Left ventricle myocardium superior (tissue), 1 donor: ENCODE results near the gene PRKG1. TPM values are rescaled to one million over a fixed set of nuclear protein-coding genes. Genes with fewer than 3 reads are reported as not detected.
A peak's percentile ranks its signal among the peaks of the same experiment; 100 is the strongest.
"Not testable (repeated sequence)": the region's sequence is repeated elsewhere in the genome, so short reads cannot be mapped to it uniquely, and the experiment has no call there.

Experiments
- ATAC-seq: fragments of 200-7000 bp; cut with Tn5 transposase; one replicate; pipeline ENCODE4 v1.9.1; 2020; ENCODE audit warnings: mild to moderate bottlenecking, moderate library complexity
- DNase-seq: peaks from one replicate; pipeline ENCODE4 v3.0.0-alpha.2; 2020
- intact Hi-C: fragments of 100-400 bp; cut with micrococcal nuclease; formaldehyde crosslinking; loops from one replicate; pipeline ENCODE4 v1.11.0; 2022
- total RNA-seq: library from RNA; stranded (reverse); fragmentation: NEBNext Ultra II Directional; extraction: Animal tissue kit (Norgen Biotek cat#: 25700); gene quantifications from one replicate; pipeline ENCODE4 v1.2.1, GENCODE V29; 2021
- donor health status: DM: no; HTN: yes; CAD: no; lungs with severe emphysema.

The PRKG1 gene
- total RNA-seq, 1 donor from 2014 or later, result 24.9 TPM

DNA sequence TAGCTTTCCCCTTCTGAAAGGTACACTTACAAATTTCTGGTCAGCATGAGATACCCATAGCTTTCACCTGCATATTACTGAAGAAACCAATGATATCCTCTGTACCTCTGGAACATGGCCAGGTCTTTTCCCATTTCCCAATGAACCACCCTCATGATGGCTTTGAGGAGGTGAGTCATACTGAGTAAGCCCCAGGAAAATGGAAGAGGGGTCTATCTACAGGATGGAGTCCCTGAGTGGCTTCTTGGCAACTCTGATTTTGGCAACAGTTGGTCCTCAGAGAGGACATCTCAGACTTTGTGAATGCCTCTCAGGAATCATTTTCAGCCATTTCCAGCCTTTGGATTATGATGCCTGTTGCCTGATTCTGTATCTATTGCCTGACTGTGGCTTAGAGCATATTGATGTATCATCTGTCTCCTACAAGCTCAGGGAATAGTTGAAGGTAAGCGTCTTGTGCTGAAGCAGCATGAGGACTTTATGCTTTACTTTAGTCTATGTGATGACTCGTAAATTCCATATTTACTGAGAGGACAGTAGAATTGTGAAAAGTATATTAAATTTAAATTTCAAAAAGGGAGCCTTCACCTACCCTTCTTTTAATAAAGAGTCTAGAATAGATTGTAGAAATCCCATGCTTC, 1155.1 kb downstream of the PRKG1 start:
- no peak for DNase-seq
- intact Hi-C loops, result no loop called here
- no peak for ATAC-seq

DNA sequence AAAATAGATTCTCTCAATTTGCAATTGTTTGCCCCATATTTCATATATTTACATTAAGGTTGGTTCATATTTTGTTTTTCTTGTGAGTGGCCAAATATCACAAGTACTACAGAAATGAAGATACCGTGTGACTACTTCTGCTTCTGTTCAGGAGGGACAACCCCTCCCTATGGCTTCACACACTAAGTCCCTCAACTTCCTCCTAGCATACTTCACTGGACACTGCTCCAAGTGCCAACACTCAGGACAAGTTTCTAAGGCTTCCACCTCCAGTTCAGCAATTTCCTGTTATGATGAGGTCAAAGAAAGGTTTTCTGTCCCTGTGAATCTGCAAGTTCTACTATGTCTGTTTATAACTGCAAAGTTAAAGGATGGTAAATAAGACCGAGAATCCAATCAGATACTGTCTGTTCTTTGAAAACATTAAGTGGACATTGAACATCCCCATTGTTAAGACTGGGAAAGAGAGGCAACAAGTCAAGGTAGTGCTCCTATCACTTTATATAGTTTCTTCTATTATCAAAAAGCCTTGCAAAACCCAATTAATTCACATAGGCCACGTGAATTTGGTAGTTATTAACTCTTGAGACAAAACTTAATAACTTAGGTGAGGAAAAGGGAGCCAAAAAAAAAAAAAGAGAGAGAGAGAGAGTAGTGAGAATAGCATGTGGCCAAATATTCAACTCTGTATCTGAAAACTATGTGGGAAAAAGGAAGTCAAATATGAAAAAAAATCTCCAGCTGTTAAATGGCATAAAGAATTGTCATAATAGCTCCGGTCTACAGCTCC, 1158.5 kb downstream of the PRKG1 start:
- ATAC-seq (peak; percentile 41), DNase-seq (no peak)
- intact Hi-C loops, result no loop called here

DNA sequence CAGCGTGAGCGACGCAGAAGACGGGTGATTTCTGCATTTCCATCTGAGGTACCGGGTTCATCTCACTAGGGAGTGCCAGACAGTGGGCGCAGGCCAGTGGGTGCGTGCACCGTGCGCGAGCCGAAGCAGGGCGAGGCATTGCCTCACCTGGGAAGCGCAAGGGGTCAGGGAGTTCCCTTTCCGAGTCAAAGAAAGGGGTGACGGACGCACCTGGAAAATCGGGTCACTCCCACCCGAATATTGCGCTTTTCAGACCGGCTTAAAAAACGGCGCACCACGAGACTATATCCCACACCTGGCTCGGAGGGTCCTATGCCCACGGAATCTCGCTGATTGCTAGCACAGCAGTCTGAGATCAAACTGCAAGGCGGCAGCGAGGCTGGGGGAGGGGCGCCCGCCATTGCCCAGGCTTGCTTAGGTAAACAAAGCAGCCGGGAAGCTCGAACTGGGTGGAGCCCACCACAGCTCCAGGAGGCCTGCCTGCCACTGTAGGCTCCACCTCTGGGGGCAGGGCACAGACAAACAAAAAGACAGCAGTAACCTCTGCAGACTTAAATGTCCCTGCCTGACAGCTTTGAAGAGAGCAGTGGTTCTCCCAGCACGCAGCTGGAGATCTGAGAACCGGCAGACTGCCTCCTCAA, 1159.2 kb downstream of the PRKG1 start:
- DNase-seq, ATAC-seq, intact Hi-C loops: not testable (repeated sequence)

DNA sequence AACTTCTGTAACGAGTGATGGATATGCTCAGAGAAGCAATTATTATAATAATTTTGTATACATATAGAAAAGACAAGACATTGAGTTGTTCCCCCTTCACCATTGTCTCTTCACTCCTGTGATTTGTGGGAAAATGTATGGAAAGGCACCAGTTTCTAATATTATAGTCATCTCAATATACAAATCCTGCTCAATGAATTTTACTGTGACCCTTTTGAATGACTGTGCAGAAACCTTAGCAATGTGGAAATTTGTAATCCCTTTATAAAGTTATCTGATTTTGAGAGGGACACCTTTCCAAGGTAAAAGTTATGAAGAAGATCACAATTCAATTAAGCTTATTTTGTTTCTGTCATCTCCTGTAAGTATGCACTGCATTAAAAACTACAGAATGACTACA, 1165.5 kb downstream of the PRKG1 start:
- DNase-seq (no peak), ATAC-seq (no peak)
- intact Hi-C loops, result no loop called here

DNA sequence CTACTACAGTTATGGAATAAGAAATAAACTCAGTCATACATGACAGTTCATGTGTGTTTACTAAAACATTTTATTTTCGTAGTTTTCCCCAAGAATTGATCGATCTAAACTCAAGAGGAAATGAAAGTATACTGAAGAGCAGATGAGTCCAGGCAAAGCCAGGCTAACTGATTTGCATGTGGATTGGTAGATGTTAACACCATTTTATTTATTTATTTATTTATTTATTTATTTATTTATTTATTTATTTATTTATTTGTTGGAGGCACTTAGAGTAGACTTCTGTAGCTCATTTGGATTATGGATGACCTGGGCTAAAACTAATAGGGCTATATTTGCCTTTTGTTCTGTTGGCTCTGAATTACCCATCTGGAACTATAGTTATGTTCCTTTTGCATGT, 1171.3 kb downstream of the PRKG1 start:
- ATAC-seq, result no peak
- DNase-seq, result no peak
- intact Hi-C loops, result no loop called here

DNA sequence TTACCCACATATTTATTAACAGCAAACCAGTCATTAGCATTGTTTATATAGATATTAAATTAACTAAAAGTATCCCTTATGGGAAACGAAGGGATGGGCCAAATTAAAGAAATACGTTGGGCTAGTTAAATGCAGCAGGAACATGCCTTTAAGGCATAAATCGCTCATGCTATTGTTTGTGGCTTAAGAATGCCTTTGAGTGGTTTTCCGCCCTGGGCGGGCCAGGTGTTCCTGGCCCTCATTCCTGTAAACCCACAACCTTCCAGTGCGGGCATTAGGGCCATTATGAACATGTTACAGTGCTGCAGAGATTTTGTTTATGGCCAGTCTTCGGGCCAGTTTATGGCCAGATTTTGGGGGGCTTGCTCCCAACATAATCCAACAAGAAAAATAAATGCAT, 1173.6 kb downstream of the PRKG1 start:
- intact Hi-C loops, DNase-seq, ATAC-seq: not testable (repeated sequence)

DNA sequence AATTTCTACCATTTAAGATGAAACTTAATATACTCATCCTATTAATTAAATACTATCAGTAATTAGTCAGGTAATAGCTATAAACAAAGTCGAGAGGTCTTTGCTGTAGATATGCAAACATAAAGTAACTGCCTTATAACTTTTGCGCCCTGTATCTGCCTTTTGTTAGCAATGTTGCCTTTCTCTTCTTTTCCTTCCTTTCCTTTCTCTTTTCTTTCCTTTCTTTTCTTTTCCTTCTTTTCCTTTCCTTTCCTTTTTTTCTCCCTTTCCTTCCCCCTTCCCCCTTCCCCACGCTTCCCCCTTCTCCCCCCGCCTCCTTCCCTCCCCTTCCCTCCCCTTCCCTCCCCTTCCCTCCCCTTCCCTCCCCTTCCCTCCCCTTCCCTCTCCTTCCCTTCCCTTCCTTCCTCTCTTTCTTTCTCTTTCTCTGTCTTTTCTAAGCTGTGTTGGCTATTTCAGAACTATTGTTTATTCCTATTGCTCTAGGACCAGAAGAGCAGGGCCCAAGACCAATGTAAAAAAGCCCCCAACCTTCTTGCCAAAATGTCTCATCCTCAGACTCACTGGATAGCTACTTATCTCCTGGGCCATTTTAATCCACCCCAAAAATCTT, 1174.5 kb downstream of the PRKG1 start:
- ATAC-seq, result no peak
- no peak for DNase-seq
- intact Hi-C loops, result no loop called here

DNA sequence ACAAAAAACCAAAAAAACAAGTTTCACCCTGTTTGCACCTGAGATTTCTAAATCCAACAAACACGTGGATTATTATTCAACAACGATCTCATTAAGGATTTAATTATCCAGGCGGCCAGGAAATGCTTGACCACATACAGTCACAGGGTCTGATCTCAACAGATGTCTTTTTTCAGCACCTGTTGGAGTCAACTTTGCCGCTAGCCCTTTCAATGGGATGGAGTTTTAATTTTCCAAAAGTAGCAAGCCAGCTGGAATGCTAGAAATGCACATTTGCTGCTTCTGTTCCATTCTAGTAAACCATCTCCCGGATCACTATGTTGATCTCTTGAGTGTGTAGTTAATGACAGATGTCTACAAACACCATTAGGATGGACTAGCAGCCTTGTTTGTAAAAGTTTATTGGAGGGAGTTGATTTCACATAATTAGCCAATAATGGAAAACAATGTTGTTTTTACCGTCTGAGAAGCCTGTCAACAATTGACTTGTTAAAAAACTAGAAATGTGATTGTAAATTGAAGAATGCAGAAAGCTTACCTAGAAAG, 1175.6 kb downstream of the PRKG1 start:
- intact Hi-C loops, result no loop called here
- ATAC-seq (no peak), DNase-seq (no peak)

DNA sequence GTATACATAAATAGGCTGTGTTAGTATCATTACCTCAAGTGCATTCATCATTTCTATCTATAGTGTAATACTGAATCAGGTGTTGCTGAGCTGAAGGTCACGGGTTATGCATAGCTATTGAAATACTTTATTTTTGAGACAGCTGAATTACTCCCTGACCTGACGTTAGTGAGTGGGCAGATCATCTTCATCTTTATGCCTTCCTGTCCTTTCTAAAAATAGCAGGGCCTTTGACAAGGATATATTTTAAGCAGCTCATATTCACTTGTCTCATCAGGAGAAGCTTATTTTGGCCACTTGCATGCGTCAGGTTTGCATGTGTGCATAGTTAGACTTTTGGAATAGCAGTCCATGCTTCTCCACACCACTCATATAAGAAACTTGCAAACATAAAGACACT, 1176.2 kb downstream of the PRKG1 start:
- intact Hi-C loops, result no loop called here
- ATAC-seq (peak; percentile 72), DNase-seq (no peak)

DNA sequence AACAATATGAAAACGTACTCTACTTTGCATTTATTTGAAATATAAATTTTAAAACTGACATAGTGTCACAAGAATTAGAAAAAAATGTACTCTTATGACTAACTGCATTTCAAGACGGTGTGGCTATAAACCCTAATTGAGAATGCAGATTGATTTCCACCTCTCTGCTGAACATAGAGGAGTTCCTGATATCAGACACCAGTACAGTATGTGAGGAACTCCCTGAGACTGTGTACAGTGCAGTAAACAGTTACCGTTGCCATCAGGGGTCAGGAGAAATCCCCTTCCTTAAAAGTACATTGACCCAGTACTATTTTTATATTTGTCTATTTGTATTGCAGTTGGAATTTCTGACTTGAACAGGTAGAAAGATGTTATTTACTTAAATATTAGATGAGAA, 1178.0 kb downstream of the PRKG1 start:
- peak; percentile 78 for ATAC-seq
- intact Hi-C loops, result no loop called here
- DNase-seq, result no peak

DNA sequence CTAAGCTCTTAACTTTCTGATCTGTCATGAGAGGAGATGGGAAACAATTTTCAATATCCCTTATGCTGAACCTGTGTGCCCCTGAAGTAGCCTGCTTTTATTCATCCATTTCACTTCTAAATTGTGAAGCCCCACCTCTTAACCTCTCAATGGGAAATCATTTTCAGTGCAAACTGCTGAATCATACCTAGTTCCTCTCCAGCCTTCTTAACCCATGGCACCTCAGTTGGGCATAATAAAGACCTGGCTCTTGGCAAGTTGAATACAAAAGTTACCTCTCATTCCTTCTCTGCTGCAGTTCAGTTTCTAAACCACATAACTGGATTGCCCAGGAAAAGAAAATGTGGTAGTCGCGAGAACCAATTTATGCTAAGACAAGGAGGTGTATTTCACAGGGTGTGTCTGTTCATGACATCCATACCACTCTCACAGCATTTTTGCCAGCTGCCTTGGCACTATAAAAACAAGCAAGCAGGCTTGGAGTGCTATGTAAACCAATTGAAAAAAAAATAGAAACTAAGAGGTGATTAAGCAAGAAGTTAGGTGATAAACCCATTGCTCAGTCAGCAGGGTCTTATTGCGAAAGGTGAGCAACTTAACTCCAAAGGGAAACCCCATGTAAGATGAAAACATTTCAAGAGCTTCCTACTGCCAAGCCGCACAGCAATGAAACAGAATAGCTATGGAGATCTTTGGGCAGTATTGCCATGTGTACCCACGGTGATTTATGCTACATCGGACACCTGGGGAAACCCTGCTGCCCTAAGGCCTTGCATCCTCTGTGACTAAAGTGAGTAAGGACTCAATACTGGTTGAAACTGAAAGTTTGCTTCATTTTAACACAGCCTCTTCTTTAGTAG, 1182.8 kb downstream of the PRKG1 start:
- DNase-seq, result no peak
- intact Hi-C loops, result no loop called here
- ATAC-seq, result no peak

DNA sequence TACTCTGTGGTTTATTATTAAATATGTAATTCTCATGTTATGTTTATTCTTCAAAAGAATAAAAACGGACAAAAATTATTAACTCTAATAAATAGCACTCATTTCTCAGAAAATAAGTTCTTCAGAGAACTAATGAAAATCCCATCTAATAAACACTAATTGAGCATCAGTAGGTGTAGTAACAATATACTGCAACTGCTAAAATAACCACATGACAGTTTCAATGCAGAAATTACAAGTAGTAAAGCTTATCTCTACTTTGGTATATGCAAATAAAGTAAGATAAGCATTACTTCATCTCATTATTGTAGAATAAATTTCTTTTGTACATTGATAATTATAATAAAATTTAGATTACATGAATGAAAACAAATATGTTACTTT, 1183.4 kb downstream of the PRKG1 start:
- no peak for ATAC-seq
- no peak for DNase-seq
- intact Hi-C loops, result no loop called here

DNA sequence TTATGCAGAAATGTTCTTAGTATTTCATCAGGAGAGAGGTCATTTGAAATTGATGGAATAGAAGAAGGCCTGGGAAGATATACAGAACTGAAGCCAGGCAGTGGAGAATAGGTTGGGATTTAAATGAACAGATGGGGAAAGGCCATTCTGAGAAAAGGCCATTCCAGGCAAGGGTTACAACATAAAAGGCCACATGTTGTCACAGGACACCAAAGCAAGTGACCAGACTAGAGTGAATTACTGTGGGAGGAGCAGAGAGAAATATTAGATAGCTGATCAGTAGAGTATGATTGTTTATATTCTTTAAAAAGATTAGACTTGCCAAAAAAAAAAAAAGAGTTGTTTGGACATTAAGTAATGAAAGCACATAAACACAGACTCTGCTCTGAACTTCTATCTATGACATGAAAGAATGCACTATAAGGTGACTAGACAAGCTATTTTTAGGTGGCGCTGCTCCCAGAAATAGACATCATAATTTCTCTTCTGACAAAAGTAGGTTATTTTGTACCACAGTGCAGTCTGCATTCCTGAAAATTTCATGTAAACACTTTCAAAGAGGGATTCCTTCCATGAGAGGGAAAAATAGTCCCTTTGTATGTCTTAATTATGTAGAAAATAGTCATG, 1184.6 kb downstream of the PRKG1 start:
- intact Hi-C loops, result no loop called here
- peak; percentile 72 for ATAC-seq
- no peak for DNase-seq

DNA sequence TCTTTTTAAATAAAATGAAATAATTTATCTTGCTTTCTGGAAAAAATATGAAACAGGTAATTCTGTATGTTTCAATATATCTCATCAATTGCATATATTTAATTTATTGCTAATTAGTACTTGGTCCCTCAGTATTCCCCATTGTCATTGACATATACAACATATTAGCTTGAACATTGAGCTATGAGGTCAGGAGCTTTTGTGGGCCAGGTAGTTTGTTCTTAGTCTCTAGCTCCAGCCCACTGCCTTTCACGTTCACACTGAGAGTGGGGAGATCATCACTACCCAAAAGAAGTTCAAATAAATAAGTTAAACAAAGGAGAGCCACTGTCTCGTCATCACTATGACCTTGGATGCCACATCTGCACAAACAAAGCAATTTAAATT, 1185.1 kb downstream of the PRKG1 start:
- no peak for DNase-seq
- ATAC-seq, result peak; percentile 38
- intact Hi-C loops, result no loop called here

DNA sequence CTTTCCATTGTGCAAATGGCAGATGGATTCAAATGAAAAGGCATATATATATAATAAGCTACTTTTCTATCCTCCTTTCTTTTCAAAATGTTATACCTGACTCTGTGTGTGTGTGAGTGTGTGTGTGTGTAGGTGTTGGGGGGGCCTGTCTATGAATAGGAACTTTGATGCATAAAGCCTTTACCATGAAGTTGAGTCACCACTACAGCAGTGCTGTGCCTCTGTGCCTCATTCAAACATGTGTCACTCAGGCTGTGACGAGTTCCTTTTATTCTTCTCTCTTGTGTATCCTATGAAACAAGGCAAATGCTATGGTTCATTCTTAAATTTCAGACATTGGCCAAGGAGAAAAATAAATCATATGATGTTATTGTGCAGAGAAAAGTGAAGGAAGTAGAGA, 1187.1 kb downstream of the PRKG1 start:
- ATAC-seq (no peak), DNase-seq (no peak)
- intact Hi-C loops, result no loop called here

DNA sequence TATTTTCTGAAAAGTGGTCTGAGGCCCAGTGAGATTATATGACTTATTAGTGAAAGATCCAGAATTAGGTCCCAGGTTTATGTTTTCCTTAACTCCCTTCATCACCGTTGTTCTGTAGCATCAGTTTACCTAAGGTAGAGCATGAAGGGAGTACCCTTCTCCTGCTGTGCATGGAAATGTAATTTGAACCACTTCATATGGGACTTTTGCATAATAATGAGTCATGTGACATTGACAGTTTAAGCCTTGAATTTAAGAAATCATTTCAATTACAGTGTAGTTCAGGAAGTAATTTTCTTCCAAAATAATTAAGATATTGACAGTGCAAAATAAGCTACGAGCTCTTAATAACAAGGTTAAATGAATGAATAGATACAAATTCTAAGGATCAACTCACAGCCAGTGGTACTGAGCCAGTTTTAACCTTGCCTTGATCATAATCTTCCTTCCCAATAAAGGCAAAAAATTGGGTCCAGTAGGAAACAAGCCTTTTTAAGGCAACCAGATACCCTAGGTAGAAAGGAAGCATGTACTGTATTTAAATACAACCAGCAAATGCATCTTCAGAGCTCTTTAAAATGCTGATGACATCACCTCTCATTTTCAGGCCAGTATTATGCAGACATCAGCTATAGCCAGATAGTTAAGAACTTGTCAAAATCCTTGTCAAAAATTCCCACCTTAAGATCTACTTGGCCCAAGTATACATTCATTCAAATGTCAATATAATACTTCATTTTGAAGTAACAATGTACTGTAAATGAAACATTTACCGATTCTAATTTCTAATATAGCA, 1191.0 kb downstream of the PRKG1 start:
- intact Hi-C loops, result no loop called here
- DNase-seq (no peak), ATAC-seq (no peak)

DNA sequence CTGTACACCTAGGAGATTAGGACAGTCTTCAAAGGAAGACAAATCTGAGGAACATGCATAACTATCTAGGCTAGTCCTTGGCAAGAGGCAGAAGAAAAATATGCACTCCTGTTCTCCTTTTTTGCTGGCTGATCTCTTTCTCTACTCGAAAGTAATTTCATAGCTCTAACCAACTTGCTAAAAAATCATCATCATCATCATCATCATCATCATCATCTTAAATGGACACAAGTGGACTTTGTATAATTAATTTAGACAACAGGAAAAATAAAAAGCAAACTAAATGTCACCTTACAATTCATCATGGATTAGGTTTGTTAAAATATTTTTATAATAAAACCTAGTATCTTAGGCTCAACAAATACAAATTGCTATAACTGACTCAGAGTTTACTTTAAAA, 1192.6 kb downstream of the PRKG1 start:
- ATAC-seq, result no peak
- intact Hi-C loops, result no loop called here
- no peak for DNase-seq

DNA sequence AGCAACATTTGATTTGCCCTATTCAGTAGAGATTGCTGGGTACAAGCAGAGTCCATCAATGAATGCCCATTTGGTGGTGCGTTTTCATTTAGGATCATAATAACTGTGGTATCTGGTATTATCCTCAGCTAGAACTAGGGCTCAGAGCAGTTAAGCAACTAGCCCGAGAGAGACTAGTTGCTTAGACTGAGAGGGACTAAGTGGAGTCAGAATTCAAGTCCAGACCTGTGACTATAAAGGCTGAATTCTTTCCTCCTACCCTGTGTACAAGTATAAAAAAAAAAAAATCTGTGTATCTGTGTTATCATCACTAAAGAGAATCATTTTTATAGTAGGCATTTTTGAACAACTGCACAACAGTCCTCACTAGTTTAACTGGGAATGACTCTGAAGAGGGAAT, 1194.5 kb downstream of the PRKG1 start:
- intact Hi-C loops, result no loop called here
- DNase-seq, result no peak
- ATAC-seq, result no peak
